ENCODE measurements around the gene FIG4. TPM values are rescaled to one million over a fixed set of nuclear protein-coding genes. Genes with fewer than 3 reads are reported as not detected.
"Not testable (repeated sequence)": the region's sequence is repeated elsewhere in the genome, so short reads cannot be mapped to it uniquely, and the experiment has no call there.

FIG4 gene
- polyA plus RNA-seq, 2 of the 4 experiments (the other 2 are of a cell fraction) = 6.2 to 11.2 TPM

GRCh38 chr6:109770047-109770446 is 79.0 kb downstream of the FIG4 start:
- FAIRE-seq (no peak), ATAC-seq (no peak), DNase-seq (ENCODE audit: low read depth in 1 of 2, low spot score in 1 of 2) (no peak)
- Histone ChIP-seq H3K4me1 (no peaks in the 10 kb centered on the region; the same call in 2 of the 3 replicates), H3K4me3 (no peak overlapping the region), H3K4me2 (no peak overlapping the region), H3K27ac (no peak overlapping the region), H3K9me3 (no peaks in the 10 kb centered on the region)
- TF ChIP-seq, protein P1, sequence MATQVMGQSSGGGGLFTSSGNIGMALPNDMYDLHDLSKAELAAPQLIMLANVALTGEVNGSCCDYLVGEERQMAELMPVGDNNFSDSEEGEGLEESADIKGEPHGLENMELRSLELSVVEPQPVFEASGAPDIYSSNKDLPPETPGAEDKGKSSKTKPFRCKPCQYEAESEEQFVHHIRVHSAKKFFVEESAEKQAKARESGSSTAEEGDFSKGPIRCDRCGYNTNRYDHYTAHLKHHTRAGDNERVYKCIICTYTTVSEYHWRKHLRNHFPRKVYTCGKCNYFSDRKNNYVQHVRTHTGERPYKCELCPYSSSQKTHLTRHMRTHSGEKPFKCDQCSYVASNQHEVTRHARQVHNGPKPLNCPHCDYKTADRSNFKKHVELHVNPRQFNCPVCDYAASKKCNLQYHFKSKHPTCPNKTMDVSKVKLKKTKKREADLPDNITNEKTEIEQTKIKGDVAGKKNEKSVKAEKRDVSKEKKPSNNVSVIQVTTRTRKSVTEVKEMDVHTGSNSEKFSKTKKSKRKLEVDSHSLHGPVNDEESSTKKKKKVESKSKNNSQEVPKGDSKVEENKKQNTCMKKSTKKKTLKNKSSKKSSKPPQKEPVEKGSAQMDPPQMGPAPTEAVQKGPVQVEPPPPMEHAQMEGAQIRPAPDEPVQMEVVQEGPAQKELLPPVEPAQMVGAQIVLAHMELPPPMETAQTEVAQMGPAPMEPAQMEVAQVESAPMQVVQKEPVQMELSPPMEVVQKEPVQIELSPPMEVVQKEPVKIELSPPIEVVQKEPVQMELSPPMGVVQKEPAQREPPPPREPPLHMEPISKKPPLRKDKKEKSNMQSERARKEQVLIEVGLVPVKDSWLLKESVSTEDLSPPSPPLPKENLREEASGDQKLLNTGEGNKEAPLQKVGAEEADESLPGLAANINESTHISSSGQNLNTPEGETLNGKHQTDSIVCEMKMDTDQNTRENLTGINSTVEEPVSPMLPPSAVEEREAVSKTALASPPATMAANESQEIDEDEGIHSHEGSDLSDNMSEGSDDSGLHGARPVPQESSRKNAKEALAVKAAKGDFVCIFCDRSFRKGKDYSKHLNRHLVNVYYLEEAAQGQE (IDR thresholded peaks at IDR 0.05) = no peak
- TF ChIP-seq EP300 (IDR thresholded peaks at IDR 0.05) (no peak), CBX2 (IDR thresholded peaks at IDR 0.05; ENCODE audit: borderline replicate concordance, low read depth) (no peak), HEYL (CRISPR knock-in tag; IDR thresholded peaks at IDR 0.05) (no peak), JUNB (IDR thresholded peaks at IDR 0.05) (no peak)
- ChIA-PET CTCF (interaction anchor here (0.5 kb wide), 1 partner anchor 51 kb away, joined by 3 read pairs; no protein-coding TSS in a partner anchor), POLR2A (no interaction called here)
- 68% methylated on average over 2 of the region's 2 CpGs for WGBS (ENCODE audit: missing lambda C conversion rate)

DNA sequence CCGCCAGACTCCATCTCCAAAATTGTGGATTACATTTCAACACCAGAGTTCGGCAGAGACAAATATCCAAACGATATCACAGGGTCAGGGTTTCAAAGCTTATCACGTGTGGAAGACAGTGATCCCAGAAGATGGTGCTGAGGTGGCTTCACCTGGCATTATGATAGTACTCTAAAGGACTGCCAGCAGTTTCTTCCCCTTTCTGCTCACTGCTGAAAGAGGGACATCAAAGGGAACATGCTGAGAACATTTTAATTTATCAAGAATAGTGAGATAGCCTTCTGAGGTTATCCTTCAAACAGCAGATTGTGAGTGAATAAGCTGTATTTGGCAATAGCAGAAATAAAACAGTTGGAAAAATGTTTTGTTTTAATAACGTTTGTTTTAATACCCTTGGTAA is 79.7 kb downstream of the FIG4 start:
- ATAC-seq = no peak
- Histone ChIP-seq H3K27ac (no peak overlapping the region), H3K4me1 (no peaks in the 10 kb centered on the region; the same call in 2 of the 3 replicates), H3K4me2 (no peak overlapping the region), H3K4me3 (no peak overlapping the region), H3K9me3 (no peaks in the 10 kb centered on the region)
- ChIA-PET CTCF (no interaction called here), POLR2A (no interaction called here)
- no peak for DNase-seq (ENCODE audit: low read depth in 1 of 2, low spot score in 1 of 2)
- TF ChIP-seq, protein P2, sequence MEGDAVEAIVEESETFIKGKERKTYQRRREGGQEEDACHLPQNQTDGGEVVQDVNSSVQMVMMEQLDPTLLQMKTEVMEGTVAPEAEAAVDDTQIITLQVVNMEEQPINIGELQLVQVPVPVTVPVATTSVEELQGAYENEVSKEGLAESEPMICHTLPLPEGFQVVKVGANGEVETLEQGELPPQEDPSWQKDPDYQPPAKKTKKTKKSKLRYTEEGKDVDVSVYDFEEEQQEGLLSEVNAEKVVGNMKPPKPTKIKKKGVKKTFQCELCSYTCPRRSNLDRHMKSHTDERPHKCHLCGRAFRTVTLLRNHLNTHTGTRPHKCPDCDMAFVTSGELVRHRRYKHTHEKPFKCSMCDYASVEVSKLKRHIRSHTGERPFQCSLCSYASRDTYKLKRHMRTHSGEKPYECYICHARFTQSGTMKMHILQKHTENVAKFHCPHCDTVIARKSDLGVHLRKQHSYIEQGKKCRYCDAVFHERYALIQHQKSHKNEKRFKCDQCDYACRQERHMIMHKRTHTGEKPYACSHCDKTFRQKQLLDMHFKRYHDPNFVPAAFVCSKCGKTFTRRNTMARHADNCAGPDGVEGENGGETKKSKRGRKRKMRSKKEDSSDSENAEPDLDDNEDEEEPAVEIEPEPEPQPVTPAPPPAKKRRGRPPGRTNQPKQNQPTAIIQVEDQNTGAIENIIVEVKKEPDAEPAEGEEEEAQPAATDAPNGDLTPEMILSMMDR (IDR thresholded peaks at IDR 0.05) = no peak
- TF ChIP-seq, protein P3, sequence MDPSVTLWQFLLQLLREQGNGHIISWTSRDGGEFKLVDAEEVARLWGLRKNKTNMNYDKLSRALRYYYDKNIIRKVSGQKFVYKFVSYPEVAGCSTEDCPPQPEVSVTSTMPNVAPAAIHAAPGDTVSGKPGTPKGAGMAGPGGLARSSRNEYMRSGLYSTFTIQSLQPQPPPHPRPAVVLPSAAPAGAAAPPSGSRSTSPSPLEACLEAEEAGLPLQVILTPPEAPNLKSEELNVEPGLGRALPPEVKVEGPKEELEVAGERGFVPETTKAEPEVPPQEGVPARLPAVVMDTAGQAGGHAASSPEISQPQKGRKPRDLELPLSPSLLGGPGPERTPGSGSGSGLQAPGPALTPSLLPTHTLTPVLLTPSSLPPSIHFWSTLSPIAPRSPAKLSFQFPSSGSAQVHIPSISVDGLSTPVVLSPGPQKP (IDR thresholded peaks at IDR 0.05; ENCODE audit: low read depth, low read length) = no peak
- TF ChIP-seq ZC3H11A (IDR thresholded peaks at IDR 0.05) (no peak), E2F6 (IDR thresholded peaks at IDR 0.05; ENCODE audit: borderline replicate concordance, low read depth) (no peak), TP53 (CRISPR knock-in tag; IDR thresholded peaks at IDR 0.05) (no peak), KDM5A (IDR thresholded peaks at IDR 0.05) (no peak), NFE2L2 (conservative IDR thresholded peaks at IDR 0.05; ENCODE audit: low read length) (no peak), EHF (CRISPR knock-in tag; IDR thresholded peaks at IDR 0.05) (no peak)
- FAIRE-seq = no peak
- WGBS (ENCODE audit: missing lambda C conversion rate) = 88% methylated on average over 5 of the region's 5 CpGs

DNA sequence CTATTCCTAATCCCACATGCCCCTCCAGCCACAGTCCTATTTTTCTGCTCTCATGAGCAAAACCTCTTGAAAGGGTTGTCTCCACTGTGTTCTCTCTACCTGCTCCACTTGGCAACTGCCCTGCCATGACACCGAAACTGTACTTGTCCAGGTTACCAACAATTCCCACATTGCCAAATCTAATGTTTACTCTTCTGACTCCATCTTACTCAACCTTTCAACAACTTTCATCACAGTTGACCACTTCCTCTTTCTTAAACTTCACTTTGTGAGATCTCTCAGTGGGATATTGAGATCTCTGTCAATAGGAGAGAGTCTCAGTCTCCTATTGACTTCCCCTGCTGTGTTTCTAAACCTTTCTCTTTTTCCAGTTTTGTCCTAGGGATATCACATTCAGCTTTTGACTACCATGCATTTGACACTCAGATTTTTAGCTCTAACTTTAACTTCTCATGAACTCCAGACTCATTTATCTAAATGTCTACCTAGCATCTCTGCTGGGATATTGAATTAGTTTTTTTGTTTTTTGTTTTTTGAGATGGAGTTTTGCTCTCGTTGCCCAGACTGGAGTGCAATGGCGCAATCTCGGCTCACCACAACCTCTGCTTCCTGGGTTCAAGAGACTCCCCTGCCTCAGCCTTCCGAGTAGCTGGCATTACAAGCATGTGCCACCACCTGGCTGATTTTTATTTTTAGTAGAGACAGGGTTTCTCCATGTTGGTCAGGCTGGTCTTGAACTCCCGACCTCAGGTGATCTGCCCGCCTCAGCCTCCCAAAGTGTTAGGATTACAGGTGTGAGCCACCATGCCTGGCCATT is 81.1 kb downstream of the FIG4 start:
- ATAC-seq; DNase-seq (ENCODE audit: low read depth in 1 of 2, low spot score in 1 of 2); FAIRE-seq; H3K4me1 ChIP-seq; POLR2A ChIA-PET; H3K27ac ChIP-seq; H3K4me2 ChIP-seq; H3K4me3 ChIP-seq; H3K9me3 ChIP-seq: not testable (repeated sequence)
- CTCF ChIA-PET = interaction anchor here (1.3 kb wide), 1 partner anchor 67 kb away, joined by 3 read pairs; no protein-coding TSS in a partner anchor
- WGBS (ENCODE audit: missing lambda C conversion rate) = 94% methylated on average over 7 of the region's 7 CpGs

All from A549 (cell line).